ENCODE measurements around the gene GREB1L.

GREB1L gene

GRCh38 chr18:21502661-21503060, 260.6 kb downstream of the GREB1L start:
- no peak for TF ChIP-seq POLR2A (IDR thresholded peaks at IDR 0.05; ENCODE audit: low read depth, low read length)
- FAIRE-seq, result no peak
- no peak for DNase-seq (ENCODE audit: insufficient read length, low spot score)

- FAIRE-seq, result no peak
- no peak for DNase-seq (ENCODE audit: insufficient read length, low spot score)
- TF ChIP-seq POLR2A (IDR thresholded peaks at IDR 0.05; ENCODE audit: low read depth, low read length), result no peak
Measured at GRCh38 chr18:21507913-21508701, 266.1 kb downstream of the GREB1L start.

- DNase-seq (ENCODE audit: insufficient read length, low spot score) (no peak), FAIRE-seq (no peak)
- no peak for TF ChIP-seq POLR2A (IDR thresholded peaks at IDR 0.05; ENCODE audit: low read depth, low read length)
Measured at GRCh38 chr18:21509062-21509461, 267.0 kb downstream of the GREB1L start.

GRCh38 chr18:21513292-21513691, 271.3 kb downstream of the GREB1L start:
- no peak for TF ChIP-seq POLR2A (IDR thresholded peaks at IDR 0.05; ENCODE audit: low read depth, low read length)
- FAIRE-seq, result no peak
- no peak for DNase-seq (ENCODE audit: insufficient read length, low spot score)

GRCh38 chr18:21513741-21514140, 271.7 kb downstream of the GREB1L start:
- no peak for TF ChIP-seq POLR2A (IDR thresholded peaks at IDR 0.05; ENCODE audit: low read depth, low read length)
- FAIRE-seq (no peak), DNase-seq (ENCODE audit: insufficient read length, low spot score) (no peak)

GRCh38 chr18:21522530-21522929, 280.5 kb downstream of the GREB1L start:
- DNase-seq (ENCODE audit: insufficient read length, low spot score) (no peak), FAIRE-seq (no peak)
- TF ChIP-seq POLR2A (IDR thresholded peaks at IDR 0.05; ENCODE audit: low read depth, low read length), result no peak

- TF ChIP-seq POLR2A (IDR thresholded peaks at IDR 0.05; ENCODE audit: low read depth, low read length), result no peak
- DNase-seq (ENCODE audit: insufficient read length, low spot score), result no peak
- no peak for FAIRE-seq
Measured at GRCh38 chr18:21525916-21526315, 283.9 kb downstream of the GREB1L start.

GRCh38 chr18:21526463-21526862, 284.4 kb downstream of the GREB1L start:
- DNase-seq (ENCODE audit: insufficient read length, low spot score), result no peak
- TF ChIP-seq POLR2A (IDR thresholded peaks at IDR 0.05; ENCODE audit: low read depth, low read length), result no peak
- FAIRE-seq, result no peak

- no peak for DNase-seq (ENCODE audit: insufficient read length, low spot score)
- TF ChIP-seq POLR2A (IDR thresholded peaks at IDR 0.05; ENCODE audit: low read depth, low read length), result no peak
- no peak for FAIRE-seq
Measured at GRCh38 chr18:21534327-21534726, 292.3 kb downstream of the GREB1L start.

- FAIRE-seq, result no peak
- DNase-seq (ENCODE audit: insufficient read length, low spot score), result no peak
- no peak for TF ChIP-seq POLR2A (IDR thresholded peaks at IDR 0.05; ENCODE audit: low read depth, low read length)
Measured at GRCh38 chr18:21538230-21538629, 296.2 kb downstream of the GREB1L start.

- no peak for FAIRE-seq
- DNase-seq (ENCODE audit: insufficient read length, low spot score), result no peak
- no peak for TF ChIP-seq POLR2A (IDR thresholded peaks at IDR 0.05; ENCODE audit: low read depth, low read length)
Measured at GRCh38 chr18:21546423-21546822, 304.4 kb downstream of the GREB1L start.

GRCh38 chr18:21548647-21549046, 306.6 kb downstream of the GREB1L start:
- no peak for TF ChIP-seq POLR2A (IDR thresholded peaks at IDR 0.05; ENCODE audit: low read depth, low read length)
- DNase-seq (ENCODE audit: insufficient read length, low spot score), result no peak
- FAIRE-seq, result no peak

- DNase-seq (ENCODE audit: insufficient read length, low spot score) (no peak), FAIRE-seq (no peak)
- no peak for TF ChIP-seq POLR2A (IDR thresholded peaks at IDR 0.05; ENCODE audit: low read depth, low read length)
Measured at GRCh38 chr18:21550510-21550970, 308.5 kb downstream of the GREB1L start.

- DNase-seq (ENCODE audit: insufficient read length, low spot score) (no peak), FAIRE-seq (no peak)
- no peak for TF ChIP-seq POLR2A (IDR thresholded peaks at IDR 0.05; ENCODE audit: low read depth, low read length)
Measured at GRCh38 chr18:21557607-21558253, 315.7 kb downstream of the GREB1L start.

- no peak for FAIRE-seq
- no peak for DNase-seq (ENCODE audit: insufficient read length, low spot score)
- no peak for TF ChIP-seq POLR2A (IDR thresholded peaks at IDR 0.05; ENCODE audit: low read depth, low read length)
Measured at GRCh38 chr18:21559195-21559594, 317.2 kb downstream of the GREB1L start.
